ENCODE measurements around the gene VASH2.

- TF ChIP-seq YY1 (IDR thresholded peaks at IDR 0.05; ENCODE audit: insufficient read depth, insufficient read length), result no peak
- no peak for TF ChIP-seq ZNF274 (IDR thresholded peaks at IDR 0.05; ENCODE audit: low read depth, low read length)
- TF ChIP-seq SUZ12 (IDR thresholded peaks at IDR 0.05; ENCODE audit: extremely low read depth, insufficient read depth, insufficient read length), result no peak
Measured at GRCh38 chr1:212945463-212946160, 4.7 kb upstream of the VASH2 start.
